KMS-11 (cell line): ENCODE measurements around the gene PALMD.

ENCODE experiments used
- H2AFZ ChIP-seq: fragments of 200-600 bp; sonication (generic); 2 replicates; pipeline ENCODE4 v1.6.1; 2016; ENCODE audit warnings: antibody characterized with exemption, mixed run types, low read depth
- H3K27ac ChIP-seq: fragments of 200-600 bp; sonication (generic); 2 replicates; pipeline ENCODE4 v1.6.1; 2016; ENCODE audit warnings: mild to moderate bottlenecking, mixed run types
- H3K27me3 ChIP-seq: fragments of 200-600 bp; sonication (generic); 2 replicates; pipeline ENCODE4 v1.6.1; 2017; ENCODE audit warnings: mild to moderate bottlenecking, low read depth, mixed run types, moderate library complexity; ENCODE audit not compliant: insufficient read depth
- H3K36me3 ChIP-seq: fragments of 200-600 bp; sonication (generic); 2 replicates; pipeline ENCODE4 v1.6.1; 2017; ENCODE audit warnings: mild to moderate bottlenecking, mixed run types; ENCODE audit not compliant: insufficient read depth
- H3K4me1 ChIP-seq: fragments of 200-600 bp; sonication (generic); 2 replicates; pipeline ENCODE4 v1.6.1; 2016; ENCODE audit warnings: mild to moderate bottlenecking, low read depth, mixed run types; ENCODE audit not compliant: poor library complexity, severe bottlenecking
- H3K4me2 ChIP-seq: fragments of 200-600 bp; sonication (generic); 2 replicates; pipeline ENCODE4 v1.7.0; 2016; ENCODE audit warnings: mild to moderate bottlenecking, mixed run types
- H3K4me3 ChIP-seq: fragments of 200-600 bp; sonication (generic); IDR thresholded peaks from 2 replicates; pipeline ENCODE4 v1.6.1; 2017; ENCODE audit warnings: low read depth, low read length, mixed read lengths; ENCODE audit not compliant: insufficient read depth
- H3K79me2 ChIP-seq: fragments of 200-600 bp; sonication (generic); 2 replicates; pipeline ENCODE4 v1.6.1; 2016; ENCODE audit warnings: low read depth, mixed run types; ENCODE audit not compliant: insufficient read depth
- H3K9ac ChIP-seq: fragments of 200-600 bp; sonication (generic); 2 replicates; pipeline ENCODE4 v1.6.1; 2016; ENCODE audit warnings: mild to moderate bottlenecking, mixed run types
- H4K20me1 ChIP-seq: fragments of 200-600 bp; sonication (generic); 2 replicates; pipeline ENCODE4 v1.6.1; 2016; ENCODE audit warnings: mild to moderate bottlenecking, mixed run types; ENCODE audit not compliant: insufficient read depth
- CTCF ChIP-seq: fragments of 200-600 bp; sonication (generic); conservative IDR thresholded peaks from 2 replicates; pipeline ENCODE4 v1.6.1; 2017; ENCODE audit warnings: low read depth, mild to moderate bottlenecking, antibody characterized with exemption, low read length, moderate library complexity, mixed read lengths

Gene PALMD

DNA sequence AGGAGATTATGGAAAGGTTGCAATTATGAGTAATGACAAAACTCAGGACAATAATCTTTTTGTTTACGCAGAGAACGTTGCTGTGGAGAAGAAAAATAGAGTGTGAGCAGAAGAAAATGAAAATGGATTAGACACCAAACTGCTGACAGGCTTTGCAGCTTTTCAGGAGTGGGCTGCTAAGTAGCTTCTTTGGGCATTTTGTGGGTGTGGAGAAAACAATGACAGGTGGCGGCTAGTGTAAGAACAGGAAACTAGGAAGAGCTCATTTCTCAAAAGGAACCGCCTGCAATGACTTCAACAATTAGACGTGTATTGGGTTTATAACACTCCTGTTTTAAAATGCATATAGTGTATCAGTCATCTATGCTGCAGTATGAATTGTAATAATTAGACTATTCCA lies 18.3 kb upstream of the PALMD start:
- H3K4me1 ChIP-seq, result no peaks in the 10 kb centered on the region
- no peaks in the 10 kb centered on the region for H4K20me1 ChIP-seq
- H3K27me3 ChIP-seq, result no peaks in the 10 kb centered on the region
- no peaks in the 10 kb centered on the region for H3K36me3 ChIP-seq
- H2AFZ ChIP-seq, result no peak overlapping the region
- no peak overlapping the region for H3K4me3 ChIP-seq
- no peaks in the 10 kb centered on the region for H3K79me2 ChIP-seq
- no peak overlapping the region for H3K9ac ChIP-seq
- no peak overlapping the region for H3K4me2 ChIP-seq
- no peak for TF ChIP-seq CTCF
- no peak overlapping the region for H3K27ac ChIP-seq

DNA sequence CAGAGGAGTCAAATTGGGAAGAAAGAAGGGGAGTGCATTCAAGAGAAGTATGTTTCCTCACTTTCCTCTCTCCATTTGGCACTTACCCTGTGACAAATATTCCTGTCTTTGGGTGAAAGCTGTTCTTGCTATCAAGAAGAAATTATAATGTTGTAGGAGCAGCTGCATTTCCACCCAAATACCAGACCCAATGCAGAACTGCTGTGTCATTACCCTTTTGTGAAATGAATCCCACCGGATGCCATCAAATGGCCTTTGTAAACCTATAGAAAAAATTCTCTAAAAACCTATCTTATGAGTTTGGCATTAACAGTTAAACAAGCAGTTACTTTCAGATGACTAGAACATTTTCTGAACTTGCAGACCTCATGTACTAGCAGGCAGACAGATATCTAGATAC lies 16.7 kb upstream of the PALMD start:
- no peaks in the 10 kb centered on the region for H3K27me3 ChIP-seq
- no peaks in the 10 kb centered on the region for H3K4me1 ChIP-seq
- TF ChIP-seq CTCF, result no peak
- no peaks in the 10 kb centered on the region for H3K36me3 ChIP-seq
- no peak overlapping the region for H3K9ac ChIP-seq
- H3K4me3 ChIP-seq, result no peak overlapping the region
- H3K4me2 ChIP-seq, result no peak overlapping the region
- H3K79me2 ChIP-seq, result no peaks in the 10 kb centered on the region
- H3K27ac ChIP-seq, result no peak overlapping the region
- no peaks in the 10 kb centered on the region for H4K20me1 ChIP-seq
- no peak overlapping the region for H2AFZ ChIP-seq

DNA sequence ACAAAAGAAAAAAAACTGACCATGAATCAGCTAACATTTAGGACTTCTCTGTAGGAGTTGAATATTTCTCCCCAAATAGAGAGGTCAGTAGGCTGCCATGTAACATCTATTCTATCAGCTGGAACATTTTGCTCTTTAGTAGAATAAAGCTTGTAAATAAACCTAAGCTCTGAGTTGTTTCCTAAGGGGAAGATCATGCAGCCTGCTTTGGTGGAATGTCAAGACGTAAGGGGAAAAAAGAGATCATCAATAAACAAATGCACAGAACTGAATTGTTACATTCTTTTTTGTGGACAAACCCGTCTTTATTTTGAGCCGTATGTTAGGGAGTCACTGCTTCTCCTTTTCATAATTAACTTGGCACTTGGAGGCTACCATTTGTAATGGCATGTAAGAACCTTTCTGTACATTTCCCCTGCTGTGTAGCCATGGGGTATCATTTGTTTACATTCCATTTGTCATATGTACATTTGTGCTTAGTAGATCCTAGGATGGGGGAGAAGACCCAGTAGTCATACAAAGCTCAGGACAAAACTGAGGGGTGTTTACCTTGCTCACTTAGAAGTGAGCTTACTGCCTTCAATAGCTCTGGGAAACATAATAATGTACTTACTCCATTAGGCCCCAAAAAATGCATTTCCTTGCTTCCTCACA lies 10.8 kb upstream of the PALMD start:
- no peak overlapping the region for H3K27ac ChIP-seq
- no peak overlapping the region for H3K4me3 ChIP-seq
- no peak overlapping the region for H3K9ac ChIP-seq
- H3K4me1 ChIP-seq, result no peaks in the 10 kb centered on the region
- no peaks in the 10 kb centered on the region for H3K36me3 ChIP-seq
- H2AFZ ChIP-seq, result no peak overlapping the region
- H3K79me2 ChIP-seq, result no peaks in the 10 kb centered on the region
- no peaks in the 10 kb centered on the region for H4K20me1 ChIP-seq
- no peaks in the 10 kb centered on the region for H3K27me3 ChIP-seq
- no peak for TF ChIP-seq CTCF
- H3K4me2 ChIP-seq, result no peak overlapping the region

DNA sequence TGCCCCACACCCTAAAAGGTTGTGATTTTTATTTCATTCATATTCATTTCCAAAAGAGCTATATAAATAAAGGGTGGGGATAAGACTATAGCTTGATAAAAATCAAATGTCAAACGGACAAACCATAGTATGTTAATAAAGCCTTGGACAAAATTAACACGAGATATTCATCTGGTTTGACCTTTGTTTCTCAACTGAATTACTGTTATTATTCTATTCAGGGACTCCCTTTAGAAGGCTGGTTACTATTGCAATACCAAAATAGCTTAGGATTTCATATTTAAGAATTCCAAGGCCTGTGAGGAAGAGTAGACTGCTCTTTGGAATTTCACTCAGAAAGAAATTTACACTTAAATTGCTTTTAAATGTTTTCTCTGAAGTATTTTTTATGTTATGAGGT lies 10.2 kb upstream of the PALMD start:
- no peak overlapping the region for H3K27ac ChIP-seq
- H3K79me2 ChIP-seq, result no peaks in the 10 kb centered on the region
- no peaks in the 10 kb centered on the region for H4K20me1 ChIP-seq
- H3K4me3 ChIP-seq, result no peak overlapping the region
- no peaks in the 10 kb centered on the region for H3K27me3 ChIP-seq
- no peak overlapping the region for H3K4me2 ChIP-seq
- H3K4me1 ChIP-seq, result no peaks in the 10 kb centered on the region
- H3K36me3 ChIP-seq, result no peaks in the 10 kb centered on the region
- no peak overlapping the region for H3K9ac ChIP-seq
- no peak for TF ChIP-seq CTCF
- H2AFZ ChIP-seq, result no peak overlapping the region
